VCaP (cell line): ENCODE results near the gene BTC.
A peak's percentile ranks its signal among the peaks of the same experiment; 100 is the strongest.

Experiments
- H3K27ac ChIP-seq: fragments of 450-650 bp; 2 replicates; pipeline ENCODE4 v1.5.1; 2017
- CTCF ChIP-seq: fragments of 450-650 bp; conservative IDR thresholded peaks from 2 replicates; pipeline ENCODE4 v1.5.1; 2017; ENCODE audit warnings: mild to moderate bottlenecking, moderate library complexity

Gene BTC, protein sequence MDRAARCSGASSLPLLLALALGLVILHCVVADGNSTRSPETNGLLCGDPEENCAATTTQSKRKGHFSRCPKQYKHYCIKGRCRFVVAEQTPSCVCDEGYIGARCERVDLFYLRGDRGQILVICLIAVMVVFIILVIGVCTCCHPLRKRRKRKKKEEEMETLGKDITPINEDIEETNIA

DNA sequence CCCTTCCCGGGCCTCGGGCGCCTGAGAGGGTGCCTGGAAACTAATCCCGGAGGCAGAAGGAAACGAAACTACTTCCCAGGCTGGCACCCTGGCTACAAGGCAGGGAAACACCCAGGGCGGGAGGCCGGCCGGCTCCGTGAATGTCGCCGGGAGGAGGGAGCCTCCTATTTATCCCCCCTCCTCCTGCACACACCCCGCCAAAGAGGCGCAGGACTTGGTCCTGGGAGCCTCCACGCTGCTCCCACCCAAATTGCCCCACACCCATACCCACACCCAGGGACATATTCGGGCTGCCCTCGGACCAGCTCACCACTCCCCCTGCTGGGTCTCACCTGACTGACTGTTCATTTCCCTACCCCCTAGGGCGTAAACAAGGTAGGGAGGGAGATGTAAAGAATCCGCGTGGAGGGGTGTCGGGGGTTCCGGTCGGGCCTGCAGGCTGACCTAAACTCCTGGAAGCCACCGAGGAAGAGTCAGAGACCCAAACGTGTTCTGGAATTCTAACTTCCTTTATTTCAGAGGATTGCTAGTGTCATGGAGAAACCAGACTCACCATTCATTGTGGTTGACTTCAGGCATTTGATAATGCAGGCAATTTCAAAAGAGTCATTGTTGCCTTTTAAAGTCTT, at the start of gene BTC:
Gene BTC (minus strand): TSS at position 142 of the 629 bp plus-strand sequence. CDS start 198 bp downstream, outside the sequence.
- peak within 1 kb of the TSS; percentile 95 for H3K27ac ChIP-seq
- TF ChIP-seq CTCF = peak; percentile 81

GRCh38 chr4:74840936-74841509, 46.7 kb upstream of the BTC start:
- no peak for TF ChIP-seq CTCF
- H3K27ac ChIP-seq = no peak overlapping the region

DNA sequence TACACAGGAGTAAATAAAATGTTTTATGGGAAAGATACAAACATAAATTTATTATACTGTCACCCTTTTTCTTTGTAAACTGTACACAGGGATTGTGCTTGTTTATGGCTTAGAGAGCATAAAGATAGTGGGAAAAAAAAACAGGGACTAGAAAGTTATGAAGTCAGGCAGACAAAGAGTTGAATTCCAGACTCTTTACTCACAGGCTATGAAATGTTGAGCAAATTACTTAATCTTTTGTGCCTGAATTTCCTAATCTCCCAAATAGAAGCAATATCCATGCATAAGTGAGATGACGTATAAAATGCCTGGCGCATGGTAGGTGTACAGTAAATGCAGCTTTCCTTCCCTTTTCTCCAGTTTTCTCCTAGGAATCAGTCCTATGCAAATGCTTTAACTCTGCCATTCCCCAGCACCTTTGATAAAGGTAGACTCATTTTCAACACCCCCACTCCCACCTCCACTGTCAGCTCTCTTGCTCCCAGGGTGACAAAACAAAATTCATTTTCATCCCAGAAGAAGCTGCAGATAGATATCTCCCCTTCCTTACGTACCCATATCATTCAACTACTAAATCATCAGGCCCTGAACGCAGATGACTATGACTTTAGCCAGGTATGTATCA, 44.5 kb upstream of the BTC start:
- H3K27ac ChIP-seq = no peak overlapping the region
- TF ChIP-seq CTCF = no peak

DNA sequence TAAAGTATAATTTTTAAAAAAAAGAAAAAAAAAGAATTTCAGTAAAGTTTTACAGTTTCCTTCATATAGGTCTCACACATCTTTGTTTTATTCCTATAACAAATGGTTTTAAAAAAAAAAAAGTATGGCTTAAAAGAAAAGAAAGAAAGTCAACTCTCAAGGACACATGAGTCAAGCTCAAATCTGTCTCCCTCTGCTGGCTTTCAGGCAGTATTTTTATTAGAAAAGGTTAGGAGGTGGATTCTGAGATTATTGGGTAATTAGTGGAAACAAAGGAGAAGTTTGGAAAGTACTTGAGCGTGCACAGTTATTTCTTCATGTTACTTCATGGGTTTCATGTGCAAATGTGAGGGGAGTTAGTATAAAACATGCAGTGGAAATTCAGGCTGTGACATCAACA, 36.6 kb upstream of the BTC start:
- TF ChIP-seq CTCF = peak; percentile 46; the same call in 1 of the 2 replicates
- H3K27ac ChIP-seq = no peak overlapping the region

GRCh38 chr4:74823194-74823593, 28.9 kb upstream of the BTC start:
- no peak overlapping the region for H3K27ac ChIP-seq
- no peak for TF ChIP-seq CTCF

DNA sequence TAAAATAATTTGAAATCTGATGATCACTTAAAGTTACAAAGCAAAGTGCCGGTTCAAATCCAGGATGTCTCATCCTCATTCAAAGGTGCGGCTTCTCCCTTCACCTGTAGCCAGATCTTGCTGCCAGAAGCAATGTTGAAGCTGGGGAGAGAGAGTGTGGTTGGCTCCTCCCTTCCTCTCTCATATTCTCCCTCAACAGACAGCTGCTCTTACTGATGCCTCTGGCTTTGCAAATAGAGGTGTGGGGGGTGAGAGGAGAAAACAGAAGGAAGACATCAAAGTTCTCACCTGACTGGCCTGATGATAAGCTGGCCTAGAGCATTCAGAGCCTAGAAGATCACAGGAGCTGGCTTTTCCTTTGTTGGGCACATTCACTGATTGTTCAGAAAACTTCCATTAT, 28.3 kb upstream of the BTC start:
- TF ChIP-seq CTCF = no peak
- no peak overlapping the region for H3K27ac ChIP-seq

GRCh38 chr4:74821541-74821940, 27.2 kb upstream of the BTC start:
- H3K27ac ChIP-seq = no peak overlapping the region
- no peak for TF ChIP-seq CTCF
